GM13976 (cell line): ENCODE data around the gene DUSP3.

Experiments
- DNase-seq: peaks from one replicate; pipeline ENCODE4 v3.0.0; 2012; ENCODE audit warnings: low spot score
- in situ Hi-C: fragments of 300-500 bp; cut with MboI; formaldehyde crosslinking; loops from one replicate; pipeline ENCODE4 v1.12.0; 2022; ENCODE audit warnings: low sequenced_read_pairs, mixed read lengths, inconsistent platforms; ENCODE audit not compliant: unreplicated experiment
- TF ChIP-seq, protein P1 (sequence below): IDR thresholded peaks from 2 replicates; pipeline ENCODE4 v1.5.1; 2012; ENCODE audit warnings: borderline replicate concordance, mild to moderate bottlenecking; ENCODE audit not compliant: insufficient read depth; ENCODE audit errors: extremely low read depth, missing control alignments, control extremely low read depth

DUSP3 gene

DNA sequence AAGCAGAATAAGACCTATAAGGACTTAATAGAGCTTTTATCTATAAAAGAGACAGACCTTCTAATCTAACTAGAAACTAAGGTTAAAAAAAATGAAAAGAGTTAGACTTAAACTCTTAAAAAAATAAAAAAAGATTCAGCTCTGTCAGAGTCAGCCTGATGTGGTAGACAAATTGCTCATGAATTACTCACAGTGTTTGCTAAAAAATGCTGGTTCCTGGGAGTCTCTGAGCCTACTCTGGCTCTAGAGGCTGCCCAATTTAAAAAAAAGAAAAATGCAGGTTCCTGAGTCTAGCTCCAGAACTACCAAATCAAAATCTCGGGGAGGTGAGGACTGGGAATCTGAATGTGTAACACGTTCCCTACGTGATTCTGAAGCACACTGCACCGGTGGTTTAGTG, 38.2 kb downstream of the DUSP3 start:
- TF ChIP-seq, protein P1, sequence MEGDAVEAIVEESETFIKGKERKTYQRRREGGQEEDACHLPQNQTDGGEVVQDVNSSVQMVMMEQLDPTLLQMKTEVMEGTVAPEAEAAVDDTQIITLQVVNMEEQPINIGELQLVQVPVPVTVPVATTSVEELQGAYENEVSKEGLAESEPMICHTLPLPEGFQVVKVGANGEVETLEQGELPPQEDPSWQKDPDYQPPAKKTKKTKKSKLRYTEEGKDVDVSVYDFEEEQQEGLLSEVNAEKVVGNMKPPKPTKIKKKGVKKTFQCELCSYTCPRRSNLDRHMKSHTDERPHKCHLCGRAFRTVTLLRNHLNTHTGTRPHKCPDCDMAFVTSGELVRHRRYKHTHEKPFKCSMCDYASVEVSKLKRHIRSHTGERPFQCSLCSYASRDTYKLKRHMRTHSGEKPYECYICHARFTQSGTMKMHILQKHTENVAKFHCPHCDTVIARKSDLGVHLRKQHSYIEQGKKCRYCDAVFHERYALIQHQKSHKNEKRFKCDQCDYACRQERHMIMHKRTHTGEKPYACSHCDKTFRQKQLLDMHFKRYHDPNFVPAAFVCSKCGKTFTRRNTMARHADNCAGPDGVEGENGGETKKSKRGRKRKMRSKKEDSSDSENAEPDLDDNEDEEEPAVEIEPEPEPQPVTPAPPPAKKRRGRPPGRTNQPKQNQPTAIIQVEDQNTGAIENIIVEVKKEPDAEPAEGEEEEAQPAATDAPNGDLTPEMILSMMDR: no peak
- in situ Hi-C loops: no loop called here
- no peak for DNase-seq

- in situ Hi-C loops: no loop called here
- TF ChIP-seq, protein P1: no peak
- DNase-seq: no peak
These were observed 41.1 kb downstream of the DUSP3 start for GRCh38 chr17:43737722-43738121.

GRCh38 chr17:43736389-43736788, 42.4 kb downstream of the DUSP3 start:
- no peak for DNase-seq
- TF ChIP-seq, protein P1: no peak
- in situ Hi-C loops: no loop called here

DNA sequence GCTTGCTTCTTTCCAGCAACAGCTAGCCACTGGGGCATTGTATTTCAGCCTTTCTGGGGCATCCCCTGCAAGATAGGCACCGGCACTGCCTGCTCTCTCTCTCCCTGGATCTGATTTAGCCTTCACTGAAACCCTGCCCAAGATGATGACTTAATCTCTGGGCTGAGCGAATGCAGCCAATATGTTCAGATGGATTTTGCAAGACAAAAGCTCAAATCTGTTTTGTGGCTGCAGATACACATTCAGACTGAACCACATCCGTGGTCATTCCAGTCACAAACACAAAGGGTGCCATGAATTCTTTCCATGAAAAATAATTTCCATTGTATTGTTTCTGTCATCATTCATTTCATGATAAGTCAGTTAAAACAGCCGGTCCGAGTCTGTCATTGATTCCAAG, 44.4 kb downstream of the DUSP3 start:
- in situ Hi-C loops: no loop called here

GRCh38 chr17:43733956-43734355, 44.8 kb downstream of the DUSP3 start:
- DNase-seq: no peak
- in situ Hi-C loops: no loop called here
- TF ChIP-seq, protein P1: no peak

More for the DNA sequence above, 44.4 kb downstream of the DUSP3 start:
- no peak for DNase-seq
- TF ChIP-seq, protein P1: no peak

- in situ Hi-C loops: no loop called here
- TF ChIP-seq, protein P1: no peak
- no peak for DNase-seq
These were observed 45.8 kb downstream of the DUSP3 start for GRCh38 chr17:43732958-43733357.

GRCh38 chr17:43728081-43728480, 50.7 kb downstream of the DUSP3 start:
- no peak for DNase-seq
- TF ChIP-seq, protein P1: no peak
- in situ Hi-C loops: no loop called here
